Testis (tissue), 2 donors: ENCODE results near the gene CHRNA9.

Experiments
- POLR2A ChIP-seq: fragments of 450-650 bp; IDR thresholded peaks from one replicate; pipeline ENCODE4 v1.6.1; 2017; ENCODE audit warnings: antibody characterized with exemption, mild to moderate bottlenecking, moderate library complexity
- TF ChIP-seq, protein P1 (sequence below), 3 experiments: fragments of 450-650 bp in 2 of 3; fragments of 200-600 bp in 1 of 3; sonication (generic) in 1 of 3; IDR thresholded peaks; one replicate each; pipeline ENCODE4 v1.5.1; 2016 to 2019; ENCODE audit warnings: antibody characterized with exemption in 3 of 3, mild to moderate bottlenecking in 2 of 3, moderate library complexity in 1 of 3

DNA sequence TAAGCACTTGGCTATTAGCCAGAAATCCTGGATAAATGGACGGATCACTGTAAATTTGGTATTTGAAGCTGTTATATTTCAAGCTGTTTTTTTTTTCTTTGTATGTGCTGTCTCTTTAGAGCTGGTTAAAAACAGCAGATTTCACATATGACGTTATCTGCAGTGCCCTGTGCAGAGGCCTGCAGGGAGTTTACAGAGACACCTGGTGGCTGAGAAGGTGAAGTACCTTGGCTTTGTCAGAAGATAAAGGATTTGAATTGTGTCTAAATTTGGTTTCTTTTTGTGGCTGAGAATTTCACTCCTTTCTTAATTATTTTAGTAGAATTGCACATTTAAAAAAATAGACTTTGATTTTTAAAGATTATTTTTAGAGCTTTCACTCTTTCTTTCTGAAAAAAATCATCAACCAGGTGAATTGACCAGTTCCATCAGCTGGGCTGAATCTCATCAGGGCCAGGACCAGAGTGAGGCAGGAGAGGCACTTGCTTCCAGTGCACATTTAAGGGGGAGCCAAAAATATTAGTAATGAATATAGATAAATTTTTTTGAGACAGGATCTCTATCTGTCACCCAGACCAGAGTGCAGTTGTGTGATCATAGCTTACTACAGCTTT lies 9.6 kb upstream of the CHRNA9 start:
- TF ChIP-seq, protein P1, sequence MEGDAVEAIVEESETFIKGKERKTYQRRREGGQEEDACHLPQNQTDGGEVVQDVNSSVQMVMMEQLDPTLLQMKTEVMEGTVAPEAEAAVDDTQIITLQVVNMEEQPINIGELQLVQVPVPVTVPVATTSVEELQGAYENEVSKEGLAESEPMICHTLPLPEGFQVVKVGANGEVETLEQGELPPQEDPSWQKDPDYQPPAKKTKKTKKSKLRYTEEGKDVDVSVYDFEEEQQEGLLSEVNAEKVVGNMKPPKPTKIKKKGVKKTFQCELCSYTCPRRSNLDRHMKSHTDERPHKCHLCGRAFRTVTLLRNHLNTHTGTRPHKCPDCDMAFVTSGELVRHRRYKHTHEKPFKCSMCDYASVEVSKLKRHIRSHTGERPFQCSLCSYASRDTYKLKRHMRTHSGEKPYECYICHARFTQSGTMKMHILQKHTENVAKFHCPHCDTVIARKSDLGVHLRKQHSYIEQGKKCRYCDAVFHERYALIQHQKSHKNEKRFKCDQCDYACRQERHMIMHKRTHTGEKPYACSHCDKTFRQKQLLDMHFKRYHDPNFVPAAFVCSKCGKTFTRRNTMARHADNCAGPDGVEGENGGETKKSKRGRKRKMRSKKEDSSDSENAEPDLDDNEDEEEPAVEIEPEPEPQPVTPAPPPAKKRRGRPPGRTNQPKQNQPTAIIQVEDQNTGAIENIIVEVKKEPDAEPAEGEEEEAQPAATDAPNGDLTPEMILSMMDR (IDR thresholded peaks at IDR 0.05): peak; percentile 27 to 64 (median 55)
- TF ChIP-seq POLR2A: no peak
